OCI-LY7 (cell line): Measurements from ENCODE around the gene KIF26A.

Source experiments
- CTCF ChIP-seq: fragments of 200-600 bp; sonication (generic); conservative IDR thresholded peaks from 2 replicates; pipeline ENCODE4 v1.5.1; 2014; ENCODE audit warnings: mild to moderate bottlenecking, antibody characterized with exemption, low read length, moderate library complexity, mixed read lengths
- EZH2phosphoT487 ChIP-seq: fragments of 200-600 bp; sonication (generic); IDR thresholded peaks from 2 replicates; pipeline ENCODE4 v1.6.1; 2018; ENCODE audit warnings: low read depth, borderline replicate concordance, mild to moderate bottlenecking, mixed run types, antibody characterized with exemption, low read length, moderate library complexity, mixed read lengths

- TF ChIP-seq CTCF (no peak), EZH2phosphoT487 (no peak)
These were observed 7.6 kb downstream of the KIF26A start for GRCh38 chr14:104145826-104146601.
